Panc1 (cell line): ENCODE data around the gene NCBP2.

Source experiments
- POLR2AphosphoS5 ChIP-seq: IDR thresholded peaks from 2 replicates; pipeline ENCODE4 v1.6.1; 2012; ENCODE audit warnings: mild to moderate bottlenecking, low read depth, low read length, moderate library complexity
- REST ChIP-seq, 2 experiments: IDR thresholded peaks; 2 replicates each; pipeline ENCODE4 v1.6.1; 2011 to 2012; ENCODE audit warnings: low read depth in 2 of 2, control low read depth in 1 of 2, low read length in 1 of 2, mild to moderate bottlenecking in 1 of 2, moderate library complexity in 1 of 2; ENCODE audit not compliant: insufficient read depth in 1 of 2
- TCF7L2 ChIP-seq: IDR thresholded peaks from 2 replicates; pipeline ENCODE4 v1.6.1; 2011; ENCODE audit warnings: mild to moderate bottlenecking, low read depth, low read length, inconsistent platforms
- TF ChIP-seq, protein P1 (sequence below): fragments of 450-650 bp; IDR thresholded peaks from 2 replicates; pipeline ENCODE4 v1.5.1; 2017; ENCODE audit warnings: mild to moderate bottlenecking

GRCh38 chr3:196987022-196987421 is 44.7 kb upstream of the NCBP2 start:
- TF ChIP-seq, protein P1, sequence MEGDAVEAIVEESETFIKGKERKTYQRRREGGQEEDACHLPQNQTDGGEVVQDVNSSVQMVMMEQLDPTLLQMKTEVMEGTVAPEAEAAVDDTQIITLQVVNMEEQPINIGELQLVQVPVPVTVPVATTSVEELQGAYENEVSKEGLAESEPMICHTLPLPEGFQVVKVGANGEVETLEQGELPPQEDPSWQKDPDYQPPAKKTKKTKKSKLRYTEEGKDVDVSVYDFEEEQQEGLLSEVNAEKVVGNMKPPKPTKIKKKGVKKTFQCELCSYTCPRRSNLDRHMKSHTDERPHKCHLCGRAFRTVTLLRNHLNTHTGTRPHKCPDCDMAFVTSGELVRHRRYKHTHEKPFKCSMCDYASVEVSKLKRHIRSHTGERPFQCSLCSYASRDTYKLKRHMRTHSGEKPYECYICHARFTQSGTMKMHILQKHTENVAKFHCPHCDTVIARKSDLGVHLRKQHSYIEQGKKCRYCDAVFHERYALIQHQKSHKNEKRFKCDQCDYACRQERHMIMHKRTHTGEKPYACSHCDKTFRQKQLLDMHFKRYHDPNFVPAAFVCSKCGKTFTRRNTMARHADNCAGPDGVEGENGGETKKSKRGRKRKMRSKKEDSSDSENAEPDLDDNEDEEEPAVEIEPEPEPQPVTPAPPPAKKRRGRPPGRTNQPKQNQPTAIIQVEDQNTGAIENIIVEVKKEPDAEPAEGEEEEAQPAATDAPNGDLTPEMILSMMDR: no peak
- TF ChIP-seq POLR2AphosphoS5 (no peak), TCF7L2 (no peak), REST (IDR thresholded peaks at IDR 0.05; ENCODE audit: insufficient read depth in 1 of 2, low read depth in 2 of 2, low read length in 1 of 2) (no peak)
